Transverse colon (tissue), 4 donors: ENCODE measurements around the gene ZNF438. TPM values are rescaled to one million over a fixed set of nuclear protein-coding genes. Genes with fewer than 3 reads are reported as not detected.

Experiments
- DNase-seq: peaks from one replicate; pipeline ENCODE4 v3.0.0-alpha.2; 2019
- H3K27ac ChIP-seq, 4 donors: fragments of 200-600 bp; sonication (generic); 2 replicates each; pipeline ENCODE4 v1.5.1; 2016 to 2018; ENCODE audit warnings: inconsistent platforms in 4 of 4
- H3K27me3 ChIP-seq: fragments of 200-600 bp; sonication (generic); 2 replicates; pipeline ENCODE4 v1.5.1; 2017; ENCODE audit warnings: inconsistent platforms
- H3K36me3 ChIP-seq, 4 donors: fragments of 200-600 bp; sonication (generic); 2 replicates each; pipeline ENCODE4 v1.5.1; 2017 to 2019; ENCODE audit warnings: inconsistent platforms in 4 of 4
- H3K4me1 ChIP-seq, 4 donors: fragments of 200-600 bp; sonication (generic); 2 replicates each; pipeline ENCODE4 v1.5.1; 2017 to 2020; ENCODE audit warnings: inconsistent platforms in 4 of 4
- H3K4me3 ChIP-seq, 4 donors: fragments of 200-600 bp; sonication (generic); 1 replicate in 1 of 4; 2 replicates in 3 of 4; pipeline versions ENCODE4 v1.5.1 to v1.6.1; 2017 to 2019; ENCODE audit warnings: inconsistent platforms in 4 of 4
- H3K9me3 ChIP-seq, 2 donors: fragments of 200-600 bp; sonication (generic); 2 replicates each; pipeline ENCODE4 v1.5.1; 2017 to 2019; ENCODE audit warnings: inconsistent platforms in 2 of 2
- EP300 ChIP-seq: sonication (generic); formaldehyde crosslinking; IDR thresholded peaks from one replicate; pipeline ENCODE4 v1.6.1; 2017; ENCODE audit warnings: antibody characterized with exemption, low read depth
- POLR2A ChIP-seq: fragments of 450-650 bp; IDR thresholded peaks from one replicate; pipeline ENCODE4 v1.6.1; 2016; ENCODE audit warnings: antibody characterized with exemption, mild to moderate bottlenecking, moderate library complexity
- POLR2AphosphoS5 ChIP-seq, 3 donors: sonication (generic); formaldehyde crosslinking; IDR thresholded peaks; one replicate each; pipeline ENCODE4 v1.6.1; 2016; ENCODE audit warnings: antibody characterized with exemption in 3 of 3
- WGBS, 2 donors: methylation state at CpG; one replicate each; pipeline ENCODE4 v1.1.5; 2018; ENCODE audit warnings: low coverage in 1 of 2; 5-methylcytosine and 5-hydroxymethylcytosine counted together
- in situ Hi-C, 4 donors: fragments of 200-750 bp; cut with MboI; loops; one replicate each; pipeline versions ENCODE4 v1.15.0 to v1.15.1; 2017; ENCODE audit warnings: low sequenced_read_pairs in 3 of 4, low pct_ligation_motif_present in 1 of 4, low pct_unique_long_range_greater_than_20kb in 1 of 4
- intact Hi-C: fragments of 100-400 bp; cut with DNase I; formaldehyde crosslinking; loops from one replicate; pipeline ENCODE4 v1.15.1; 2023; ENCODE audit warnings: low total_unique reads
- total RNA-seq, 4 donors: library from RNA; depleted of rRNA; stranded (reverse); fragments of >200 nt; gene quantifications; one replicate each; pipeline ENCODE4 v1.1.0, GENCODE V29; 2016
- TF ChIP-seq, protein P1 (sequence below), 5 experiments: fragments of 200-600 bp in 3 of 5; fragments of 450-650 bp in 2 of 5; sonication (generic) in 3 of 5; IDR thresholded peaks; 1 replicate in 2 of 5; 2 replicates in 3 of 5; pipeline ENCODE4 v1.5.1; 2016 to 2017; ENCODE audit warnings: antibody characterized with exemption in 5 of 5, inconsistent platforms in 3 of 5, mild to moderate bottlenecking in 2 of 5, moderate library complexity in 1 of 5

Gene ZNF438
- total RNA-seq, 4 donors from 2014 or later = 4.4 to 7.4 (median 6.4) TPM

DNA sequence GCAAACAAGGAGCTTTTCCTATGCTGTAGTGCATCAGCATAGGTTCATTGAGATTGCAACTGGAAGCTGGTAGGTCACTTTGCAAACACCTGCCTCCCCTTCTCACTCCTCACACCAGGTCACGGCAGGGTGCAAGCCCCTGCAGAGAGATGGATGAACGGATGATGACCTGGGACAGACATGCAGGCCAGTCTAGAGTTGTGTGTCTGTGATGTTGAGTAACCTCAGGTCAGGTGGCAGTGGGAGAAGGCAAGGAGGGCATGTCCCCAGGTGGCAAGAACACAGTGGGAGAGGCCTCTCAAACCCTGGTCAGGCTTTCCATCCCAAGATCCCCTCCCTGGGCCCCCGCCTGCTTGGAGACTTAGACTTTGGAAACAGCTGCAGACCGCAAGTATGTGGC lies 205.0 kb downstream of the ZNF438 start:
- in situ Hi-C loops = no loop called here
- intact Hi-C loops = no loop called here
- Histone ChIP-seq H3K9me3 (no peaks in the 10 kb centered on the region), H3K4me1 (peaks cover 0 to 7% (median 0%) of the 10 kb centered on the region in 4 donors), H3K27ac (no peak overlapping the region), H3K4me3 (no peak overlapping the region), H3K36me3 (no peaks in the 10 kb centered on the region), H3K27me3 (no peaks in the 10 kb centered on the region)
- no peak for DNase-seq
- 87 to 100% methylated on average over 1 to 4 of the region's 4 CpGs for WGBS, 2 donors
- TF ChIP-seq EP300 (no peak), POLR2AphosphoS5 (IDR thresholded peaks at IDR 0.05) (no peak), POLR2A (no peak)
- TF ChIP-seq, protein P1, sequence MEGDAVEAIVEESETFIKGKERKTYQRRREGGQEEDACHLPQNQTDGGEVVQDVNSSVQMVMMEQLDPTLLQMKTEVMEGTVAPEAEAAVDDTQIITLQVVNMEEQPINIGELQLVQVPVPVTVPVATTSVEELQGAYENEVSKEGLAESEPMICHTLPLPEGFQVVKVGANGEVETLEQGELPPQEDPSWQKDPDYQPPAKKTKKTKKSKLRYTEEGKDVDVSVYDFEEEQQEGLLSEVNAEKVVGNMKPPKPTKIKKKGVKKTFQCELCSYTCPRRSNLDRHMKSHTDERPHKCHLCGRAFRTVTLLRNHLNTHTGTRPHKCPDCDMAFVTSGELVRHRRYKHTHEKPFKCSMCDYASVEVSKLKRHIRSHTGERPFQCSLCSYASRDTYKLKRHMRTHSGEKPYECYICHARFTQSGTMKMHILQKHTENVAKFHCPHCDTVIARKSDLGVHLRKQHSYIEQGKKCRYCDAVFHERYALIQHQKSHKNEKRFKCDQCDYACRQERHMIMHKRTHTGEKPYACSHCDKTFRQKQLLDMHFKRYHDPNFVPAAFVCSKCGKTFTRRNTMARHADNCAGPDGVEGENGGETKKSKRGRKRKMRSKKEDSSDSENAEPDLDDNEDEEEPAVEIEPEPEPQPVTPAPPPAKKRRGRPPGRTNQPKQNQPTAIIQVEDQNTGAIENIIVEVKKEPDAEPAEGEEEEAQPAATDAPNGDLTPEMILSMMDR (IDR thresholded peaks at IDR 0.05) = no peak

- no peak for DNase-seq
- intact Hi-C loops = no loop called here
- in situ Hi-C loops = no loop called here
These were observed 206.2 kb downstream of the ZNF438 start for GRCh38 chr10:30825495-30825894.

DNA sequence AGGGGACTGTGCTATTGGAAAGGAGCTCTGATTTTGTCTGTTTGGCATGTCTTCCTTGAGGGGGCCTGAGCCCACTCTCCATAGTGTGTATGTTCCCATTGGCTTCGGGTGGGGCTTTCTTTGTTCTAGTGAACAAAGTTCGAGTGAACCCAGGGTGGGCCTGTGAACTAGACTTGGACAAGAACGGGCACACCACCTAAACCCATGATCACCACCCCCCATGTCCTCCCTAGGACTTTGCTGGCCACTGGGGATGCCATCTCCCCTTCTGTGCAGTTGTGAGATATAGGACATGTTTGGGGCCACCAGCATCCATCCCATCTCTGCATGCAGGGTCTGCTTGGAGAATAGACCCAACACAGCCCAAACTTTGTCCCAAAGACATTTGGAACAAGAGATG lies 206.6 kb downstream of the ZNF438 start:
- WGBS, 2 donors = 79% methylated on average over 3 of the region's 3 CpGs; no CpG with 5 or more reads in 1 of the 2 donors
- H3K27me3 ChIP-seq = no peaks in the 10 kb centered on the region
- no peaks in the 10 kb centered on the region for H3K9me3 ChIP-seq
- H3K4me3 ChIP-seq = no peak overlapping the region
- in situ Hi-C loops = no loop called here
- intact Hi-C loops = no loop called here
- H3K27ac ChIP-seq = no peak overlapping the region
- peaks cover 0 to 22% (median 2%) of the 10 kb centered on the region in 4 donors for H3K4me1 ChIP-seq
- TF ChIP-seq POLR2AphosphoS5 (IDR thresholded peaks at IDR 0.05) (no peak), EP300 (no peak), POLR2A (no peak)
- TF ChIP-seq, protein P1 (IDR thresholded peaks at IDR 0.05) = no peak
- H3K36me3 ChIP-seq = no peaks in the 10 kb centered on the region
- DNase-seq = no peak

More at GRCh38 chr10:30825495-30825894, 206.2 kb downstream of the ZNF438 start:
- H3K4me1 ChIP-seq = peaks cover 0 to 17% (median 1%) of the 10 kb centered on the region in 4 donors
- TF ChIP-seq POLR2AphosphoS5 (IDR thresholded peaks at IDR 0.05) (no peak), POLR2A (no peak), EP300 (no peak)
- TF ChIP-seq, protein P1 (IDR thresholded peaks at IDR 0.05) = no peak
- no peak overlapping the region for H3K4me3 ChIP-seq
- no peaks in the 10 kb centered on the region for H3K36me3 ChIP-seq
- no peaks in the 10 kb centered on the region for H3K27me3 ChIP-seq
- no peaks in the 10 kb centered on the region for H3K9me3 ChIP-seq
- no peak overlapping the region for H3K27ac ChIP-seq

- in situ Hi-C loops = no loop called here
- no peak for DNase-seq
- H3K27ac ChIP-seq = no peak overlapping the region
- H3K4me3 ChIP-seq = no peak overlapping the region
- TF ChIP-seq EP300 = no peak
- no peak for TF ChIP-seq POLR2A
- TF ChIP-seq POLR2AphosphoS5 (IDR thresholded peaks at IDR 0.05) = no peak
- TF ChIP-seq, protein P1 (IDR thresholded peaks at IDR 0.05) = no peak
- no peaks in the 10 kb centered on the region for H3K9me3 ChIP-seq
- WGBS, 2 donors = 75% methylated on average over 2 of the region's 2 CpGs; no CpG with 5 or more reads in 1 of the 2 donors
- no peaks in the 10 kb centered on the region for H3K36me3 ChIP-seq
- intact Hi-C loops = no loop called here
- no peaks in the 10 kb centered on the region for H3K27me3 ChIP-seq
- H3K4me1 ChIP-seq = peaks cover 0 to 34% (median 5%) of the 10 kb centered on the region in 4 donors
These were observed 208.0 kb downstream of the ZNF438 start for GRCh38 chr10:30823651-30824050.
